Pancreas (tissue), 10 donors: ENCODE data around the gene RHBDF1. TPM values are rescaled to one million over a fixed set of nuclear protein-coding genes. Genes with fewer than 3 reads are reported as not detected.

Source experiments
- ATAC-seq, 4 donors: fragments of 200-7000 bp; cut with Tn5 transposase; one replicate each; pipeline versions ENCODE4 v1.8.0 to v1.9.1; 2020; ENCODE audit warnings: mild to moderate bottlenecking in 4 of 4, moderate library complexity in 4 of 4
- DNase-seq, 6 donors: peaks; one replicate each; pipeline ENCODE4 v3.0.0-alpha.2; 2020
- FAIRE-seq: peaks from 2 replicates; lab custom pipeline; 2012; peaks lifted over from hg19 to GRCh38; lab: Jason Lieb, UNC
- H3K27ac ChIP-seq, 4 donors: fragments of 200-600 bp; sonication (generic); 1 replicate in 3 of 4; 2 replicates in 1 of 4; pipeline versions ENCODE4 v1.5.0 to v1.8.0; 2020
- H3K27me3 ChIP-seq, 4 donors: fragments of 200-600 bp; one replicate each; pipeline ENCODE4 v1.8.0; 2021
- H3K36me3 ChIP-seq, 3 donors: fragments of 200-600 bp; sonication (generic) in 1 of 3; one replicate each; pipeline versions ENCODE4 v1.5.0 to v1.8.0; 2020 to 2021
- H3K4me1 ChIP-seq, 3 donors: fragments of 200-600 bp; one replicate each; pipeline ENCODE4 v1.8.0; 2021
- H3K4me3 ChIP-seq, 4 donors: fragments of 200-600 bp; sonication (generic) in 2 of 4; one replicate each; pipeline versions ENCODE4 v1.5.0 to v1.8.0; 2020 to 2021
- H3K9me3 ChIP-seq, 4 donors: fragments of 200-600 bp; one replicate each; pipeline ENCODE4 v1.8.0; 2021
- WGBS, 2 donors: extraction: QIAGEN DNeasy Blood & Tissue Kit; methylation state at CpG; one replicate each; pipeline ENCODE4 v1.1.7; 2013; 5-methylcytosine and 5-hydroxymethylcytosine counted together
- intact Hi-C, 3 donors: fragments of 100-400 bp; cut with DNase I; formaldehyde crosslinking; loops; one replicate each; pipeline versions ENCODE4 v1.11.1 to v1.14.2; 2022
- polyA plus RNA-seq, 2 donors: library from polyadenylated mRNA; stranded (reverse); fragments of 200-250 nt; gene quantifications; one replicate each; pipeline ENCODE4 v1.2.3, GENCODE V29; 2013
- total RNA-seq, 6 donors: library from RNA; stranded (reverse); fragmentation: NEBNext Ultra II Directional in 4 of 6; extraction: Animal tissue kit (Norgen Biotek cat#: 25700) in 4 of 6; gene quantifications; one replicate each; pipeline versions ENCODE4 v1.2.1 to v1.2.4, GENCODE V29; 2021 to 2023
- TF ChIP-seq, protein P1 (sequence below), 4 donors: fragments of 200-600 bp; sonication (generic) in 3 of 4; IDR thresholded peaks; one replicate each; pipeline versions ENCODE4 v1.5.0 to v1.8.0; 2021; ENCODE audit warnings: antibody characterized with exemption in 4 of 4
- donor health status: healthy with polysubstance abuse.
- donor health status: DM: no; HTN: no; CAD: no; lungs with moderate emphysema.
- donor health status: DM: no; HTN: no; CAD: no.
- donor health status: control.
- donor health status: control.
- donor health status: Bipolar disorder and iron deficiency.
- donor health status: DM: yes; HTN: yes; CAD: no.
- donor health status: DM: no; HTN: no; CAD: no.
- donor health status: DM: no; HTN: no; CAD: no.
- donor health status: DM: yes; HTN: yes; CAD: no.

Gene RHBDF1
- total and polyA plus RNA-seq, 8 donors, result 7.3 to 56.3 (median 12.4) TPM

DNA sequence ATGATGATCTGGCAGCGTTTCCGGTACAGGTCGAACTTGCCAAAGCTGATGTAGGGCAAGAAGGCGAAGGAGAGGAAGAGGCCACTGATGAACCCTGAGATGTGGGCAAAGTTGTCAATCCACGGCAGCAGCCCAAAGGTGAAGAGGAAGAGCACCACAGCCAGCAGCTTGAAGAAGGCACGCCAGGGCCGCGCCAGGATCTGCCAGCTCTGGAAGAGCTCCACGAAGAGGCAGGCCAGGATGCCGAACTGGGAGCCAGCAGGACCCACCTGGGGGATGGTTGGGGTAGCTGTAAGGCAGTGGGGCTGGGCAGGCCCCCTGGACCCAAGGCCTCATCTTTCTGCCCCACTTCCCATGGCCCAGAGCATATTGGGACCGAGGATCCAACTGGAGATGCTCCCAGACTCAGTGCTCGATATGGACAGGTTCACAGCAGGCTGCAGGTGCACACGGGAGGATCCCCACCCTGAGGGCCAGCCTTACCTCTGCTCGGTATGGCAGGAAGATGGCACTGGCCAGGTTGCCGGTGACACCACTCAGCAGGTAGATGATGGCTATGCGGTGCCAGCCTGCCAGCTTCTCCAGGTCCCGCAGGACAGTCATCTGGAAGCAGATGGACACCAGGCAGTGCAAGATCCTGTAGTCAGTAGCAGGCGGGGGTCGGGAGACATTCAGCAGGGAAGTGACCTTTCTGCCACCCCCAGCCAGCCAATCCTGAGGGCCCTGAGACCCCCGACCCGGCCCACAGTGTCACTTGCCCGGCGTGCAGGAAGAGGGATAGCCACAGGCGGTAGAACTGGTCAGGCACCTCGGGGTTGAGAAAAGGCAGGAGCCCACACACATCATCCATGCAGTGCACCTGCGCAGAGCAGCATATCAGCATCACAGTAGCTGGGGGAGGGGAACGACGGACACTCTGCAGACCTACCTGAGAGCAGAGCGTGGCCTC lies 13.7 kb downstream of the RHBDF1 start:
- no peak for ATAC-seq
- Histone ChIP-seq H3K27me3 (no peaks in the 10 kb centered on the region), H3K9me3 (no peaks in the 10 kb centered on the region), H3K36me3 (peaks cover 0 to 27% (median 3%) of the 10 kb centered on the region in 3 donors), H3K4me3 (no peak overlapping the region), H3K4me1 (peaks cover 0 to 5% (median 0%) of the 10 kb centered on the region in 3 donors), H3K27ac (no peak overlapping the region)
- peak in 3 of 6 donors; percentile 13 to 55 (median 17) for DNase-seq
- no peak for FAIRE-seq
- intact Hi-C loops, result no loop called here
- 77 to 83% methylated on average over 29 of the region's 29 CpGs for WGBS, 2 donors
- TF ChIP-seq, protein P1, sequence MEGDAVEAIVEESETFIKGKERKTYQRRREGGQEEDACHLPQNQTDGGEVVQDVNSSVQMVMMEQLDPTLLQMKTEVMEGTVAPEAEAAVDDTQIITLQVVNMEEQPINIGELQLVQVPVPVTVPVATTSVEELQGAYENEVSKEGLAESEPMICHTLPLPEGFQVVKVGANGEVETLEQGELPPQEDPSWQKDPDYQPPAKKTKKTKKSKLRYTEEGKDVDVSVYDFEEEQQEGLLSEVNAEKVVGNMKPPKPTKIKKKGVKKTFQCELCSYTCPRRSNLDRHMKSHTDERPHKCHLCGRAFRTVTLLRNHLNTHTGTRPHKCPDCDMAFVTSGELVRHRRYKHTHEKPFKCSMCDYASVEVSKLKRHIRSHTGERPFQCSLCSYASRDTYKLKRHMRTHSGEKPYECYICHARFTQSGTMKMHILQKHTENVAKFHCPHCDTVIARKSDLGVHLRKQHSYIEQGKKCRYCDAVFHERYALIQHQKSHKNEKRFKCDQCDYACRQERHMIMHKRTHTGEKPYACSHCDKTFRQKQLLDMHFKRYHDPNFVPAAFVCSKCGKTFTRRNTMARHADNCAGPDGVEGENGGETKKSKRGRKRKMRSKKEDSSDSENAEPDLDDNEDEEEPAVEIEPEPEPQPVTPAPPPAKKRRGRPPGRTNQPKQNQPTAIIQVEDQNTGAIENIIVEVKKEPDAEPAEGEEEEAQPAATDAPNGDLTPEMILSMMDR (IDR thresholded peaks at IDR 0.05), result no peak

DNA sequence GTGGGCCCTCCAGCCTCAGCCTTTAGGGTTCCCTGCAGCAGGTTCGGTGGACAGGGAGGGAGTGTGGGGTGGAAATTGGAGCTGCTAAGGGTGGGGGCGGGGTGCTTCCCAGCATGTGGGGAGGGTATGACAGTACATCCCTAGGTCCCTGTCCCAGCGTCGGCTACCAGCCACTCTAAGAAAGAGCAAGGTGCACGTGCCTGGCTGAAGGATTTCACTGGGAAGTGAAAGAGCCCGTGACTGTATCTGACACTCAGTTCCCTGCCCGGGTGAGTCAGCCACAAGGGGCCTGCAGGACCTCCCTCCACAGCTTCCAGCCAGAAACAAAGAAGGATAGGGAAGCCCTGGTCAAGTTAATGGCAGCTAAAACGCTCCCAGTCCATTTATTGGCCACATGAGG lies 14.7 kb downstream of the RHBDF1 start:
- H3K36me3 ChIP-seq, result peaks cover 0 to 17% (median 3%) of the 10 kb centered on the region in 3 donors
- WGBS, 2 donors, result 79 to 82% methylated on average over 8 of the region's 8 CpGs
- FAIRE-seq, result no peak
- H3K27me3 ChIP-seq, result no peaks in the 10 kb centered on the region
- ATAC-seq, result no peak
- H3K9me3 ChIP-seq, result no peaks in the 10 kb centered on the region
- peaks cover 0 to 5% (median 0%) of the 10 kb centered on the region in 3 donors for H3K4me1 ChIP-seq
- no peak overlapping the region for H3K27ac ChIP-seq
- TF ChIP-seq, protein P1 (IDR thresholded peaks at IDR 0.05), result no peak
- intact Hi-C loops, result no loop called here
- DNase-seq, result peak in 1 of 6 donors; percentile 35
- no peak overlapping the region for H3K4me3 ChIP-seq

DNA sequence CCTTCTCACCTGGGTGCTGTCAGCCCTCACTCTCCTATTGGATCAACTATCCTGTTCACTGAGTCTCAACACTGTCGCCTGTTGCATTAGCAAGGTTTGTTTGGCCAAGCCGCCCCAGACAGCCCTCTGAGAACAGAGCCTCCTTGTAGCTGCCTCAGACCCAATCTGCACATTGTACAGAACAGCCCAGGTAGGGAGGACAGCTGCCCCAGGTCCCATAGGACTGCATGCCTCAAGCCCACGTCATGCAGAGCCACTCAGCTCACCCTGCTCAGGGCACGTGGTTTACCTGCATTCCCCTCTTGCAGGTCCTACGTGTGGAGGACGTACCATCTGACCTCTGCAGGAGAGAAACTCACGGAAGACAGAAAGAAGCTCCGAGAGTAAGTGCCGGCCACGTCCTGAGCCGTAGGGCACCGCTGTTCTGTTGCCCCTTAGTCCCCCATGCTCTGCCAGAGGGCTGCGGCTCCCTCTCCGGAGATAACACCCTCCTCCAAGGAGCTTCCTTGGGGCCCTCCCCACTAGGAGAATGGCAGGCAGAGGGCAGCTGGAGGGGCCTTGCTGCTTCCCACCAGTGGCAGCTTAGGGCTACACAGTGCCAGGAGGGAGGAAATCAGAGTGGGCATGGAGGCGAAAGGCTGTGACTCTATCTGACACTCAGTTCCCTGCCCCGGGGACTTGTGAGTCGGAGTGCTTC lies 16.1 kb downstream of the RHBDF1 start:
- Histone ChIP-seq H3K36me3 (peaks cover 0 to 16% (median 0%) of the 10 kb centered on the region in 3 donors), H3K4me1 (peaks cover 0 to 5% (median 0%) of the 10 kb centered on the region in 3 donors), H3K27me3 (no peaks in the 10 kb centered on the region), H3K9me3 (no peaks in the 10 kb centered on the region), H3K27ac (no peak overlapping the region), H3K4me3 (no peak overlapping the region)
- intact Hi-C loops, result no loop called here
- DNase-seq (peak in 4 of 6 donors; percentile 10 to 49 (median 33)), FAIRE-seq (no peak), ATAC-seq (no peak)
- WGBS, 2 donors, result 89 to 91% methylated on average over 17 of the region's 17 CpGs
- TF ChIP-seq, protein P1 (IDR thresholded peaks at IDR 0.05), result no peak

DNA sequence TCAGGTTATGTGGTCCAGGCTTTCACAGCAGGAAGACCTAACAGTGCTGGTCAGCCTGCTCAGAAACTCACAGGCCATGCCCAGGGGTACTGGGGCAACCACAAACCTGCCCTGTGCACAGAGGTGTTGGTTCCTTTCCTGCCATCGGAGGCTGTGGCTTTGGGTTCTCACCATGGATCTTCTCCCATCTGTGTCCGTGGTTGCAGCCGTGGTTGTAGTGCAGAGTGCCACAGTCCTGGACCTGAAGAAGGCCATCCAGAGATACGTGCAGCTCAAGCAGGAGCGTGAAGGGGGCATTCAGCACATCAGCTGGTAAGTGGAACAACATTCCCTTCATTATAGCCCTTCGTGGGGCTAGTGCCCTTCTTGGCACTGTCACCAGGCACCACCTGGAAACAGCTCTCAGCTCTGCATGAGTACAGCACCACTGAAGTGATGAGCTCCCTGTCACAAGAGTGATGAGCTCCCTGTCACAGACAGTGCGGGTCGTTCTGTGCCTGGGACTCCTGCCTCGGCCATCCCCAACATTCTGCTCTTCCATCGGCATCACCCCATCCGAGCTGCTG lies 16.8 kb downstream of the RHBDF1 start:
- no peaks in the 10 kb centered on the region for H3K27me3 ChIP-seq
- FAIRE-seq (no peak), DNase-seq (peak in 3 of 6 donors; percentile 13 to 42 (median 21)), ATAC-seq (no peak)
- TF ChIP-seq, protein P1 (IDR thresholded peaks at IDR 0.05), result no peak
- H3K4me3 ChIP-seq, result no peak overlapping the region
- no peaks in the 10 kb centered on the region for H3K9me3 ChIP-seq
- 86 to 92% methylated on average over 11 of the region's 11 CpGs for WGBS, 2 donors
- intact Hi-C loops, result no loop called here
- peaks cover 0 to 16% (median 0%) of the 10 kb centered on the region in 3 donors for H3K36me3 ChIP-seq
- no peak overlapping the region for H3K27ac ChIP-seq
- peaks cover 0 to 5% (median 0%) of the 10 kb centered on the region in 3 donors for H3K4me1 ChIP-seq
